PC-3 (cell line): ENCODE measurements around the gene SLC22A17. TPM values are rescaled to one million over a fixed set of nuclear protein-coding genes. Genes with fewer than 3 reads are reported as not detected.
"Not testable (repeated sequence)": the region's sequence is repeated elsewhere in the genome, so short reads cannot be mapped to it uniquely, and the experiment has no call there.

Experiments used
- ATAC-seq: fragments of 200-7000 bp; cut with Tn5 transposase; 2 replicates; pipeline ENCODE4 v1.9.1; 2020; ENCODE audit warnings: mild to moderate bottlenecking, moderate library complexity
- Bru-seq: library from RNA; stranded (reverse); fragments of 400-500 nt; gene quantifications from one replicate; lab custom pipeline; 2021; lab: Mats Ljungman, UMichigan
- BruChase-seq, 2 experiments: library from RNA; stranded (reverse); fragments of 400-500 nt; gene quantifications; one replicate each; lab custom pipeline; 2021; lab: Mats Ljungman, UMichigan
- BruUV-seq: library from RNA; stranded (reverse); fragments of 400-500 nt; replicated peaks from 2 replicates; lab custom pipeline; 2021; lab: Mats Ljungman, UMichigan
- CTCF ChIA-PET: fragments of 300-600 bp; sonication (Branson Sonifier 250); formaldehyde crosslinking; loops from one replicate; lab custom pipeline; 2022; ENCODE audit warnings: antibody characterized with exemption; lab: Charles Lee
- POLR2A ChIA-PET: fragments of 300-600 bp; sonication (Branson Sonifier 250); formaldehyde crosslinking; loops from one replicate; lab custom pipeline; 2022; ENCODE audit warnings: antibody characterized with exemption; ENCODE audit not compliant: unreplicated experiment; lab: Charles Lee
- DNase-seq: peaks from one replicate; pipeline ENCODE4 v3.0.0-alpha.2; 2015
- H2AFZ ChIP-seq: fragments of 300-600 bp; sonication (generic); 2 replicates; pipeline ENCODE4 v1.6.0; 2016; ENCODE audit warnings: antibody characterized with exemption, low read length
- H3F3A ChIP-seq: fragments of 300-600 bp; sonication (generic); one replicate; pipeline ENCODE4 v1.6.0; 2017; ENCODE audit warnings: antibody characterized with exemption, low read length, control low read depth, mild to moderate bottlenecking; ENCODE audit not compliant: unreplicated experiment
- H3K27ac ChIP-seq: fragments of 300-600 bp; sonication (generic); 2 replicates; pipeline ENCODE4 v1.5.1; 2016; ENCODE audit warnings: mild to moderate bottlenecking, low read length
- H3K27me3 ChIP-seq: fragments of 300-600 bp; sonication (generic); 2 replicates; pipeline ENCODE4 v1.6.1; 2016; ENCODE audit warnings: low read length, mixed read lengths
- H3K36me3 ChIP-seq: fragments of 300-600 bp; sonication (generic); 2 replicates; pipeline ENCODE4 v1.6.1; 2016; ENCODE audit warnings: low read depth, mixed run types, low read length, mixed read lengths
- H3K4me1 ChIP-seq: fragments of 300-600 bp; sonication (generic); 2 replicates; pipeline ENCODE4 v1.5.1; 2016; ENCODE audit warnings: low read length; ENCODE audit not compliant: insufficient read depth
- H3K4me2 ChIP-seq: fragments of 300-600 bp; sonication (generic); 2 replicates; pipeline ENCODE4 v1.6.0; 2016; ENCODE audit warnings: low read length
- H3K4me3 ChIP-seq: fragments of 300-600 bp; sonication (generic); 2 replicates; pipeline ENCODE4 v1.5.1; 2016; ENCODE audit warnings: mild to moderate bottlenecking, low read length, mixed read lengths
- H3K79me2 ChIP-seq: fragments of 300-600 bp; sonication (generic); 2 replicates; pipeline ENCODE4 v1.6.1; 2017; ENCODE audit warnings: low read length, mixed read lengths
- H3K9ac ChIP-seq: fragments of 300-600 bp; sonication (generic); 2 replicates; pipeline ENCODE4 v1.6.0; 2016; ENCODE audit warnings: mild to moderate bottlenecking, low read length
- H3K9me2 ChIP-seq: fragments of 300-600 bp; sonication (generic); replicated peaks from 2 replicates; pipeline ENCODE4 v1.6.1; 2016; ENCODE audit warnings: mixed run types, low read length, mixed read lengths
- H3K9me3 ChIP-seq: fragments of 300-600 bp; sonication (generic); 2 replicates; pipeline ENCODE4 v1.6.1; 2016; ENCODE audit warnings: low read length, mixed read lengths
- H4K20me1 ChIP-seq: fragments of 300-600 bp; sonication (generic); 2 replicates; pipeline ENCODE4 v1.6.1; 2016; ENCODE audit warnings: low read length, mixed read lengths
- CTCF ChIP-seq: fragments of 300-600 bp; sonication (generic); conservative IDR thresholded peaks from 2 replicates; pipeline ENCODE4 v1.5.1; 2017; ENCODE audit warnings: antibody characterized with exemption, low read depth, mild to moderate bottlenecking, low read length
- EZH2 ChIP-seq: fragments of 300-600 bp; sonication (generic); IDR thresholded peaks from one replicate; pipeline ENCODE4 v1.6.1; 2017; ENCODE audit warnings: antibody characterized with exemption, mild to moderate bottlenecking, low read length; ENCODE audit not compliant: unreplicated experiment
- EZH2phosphoT487 ChIP-seq: fragments of 300-600 bp; sonication (generic); IDR thresholded peaks from 2 replicates; pipeline ENCODE4 v1.6.1; 2018; ENCODE audit warnings: mild to moderate bottlenecking, antibody characterized with exemption, low read length, borderline replicate concordance
- intact Hi-C: fragments of 100-400 bp; cut with micrococcal nuclease; formaldehyde crosslinking; loops from 2 replicates; pipeline ENCODE4 v1.9.0; 2023
- long read RNA-seq: library from polyadenylated mRNA; unstranded; transcript quantifications from one replicate; pipeline ENCODE4 v2.0.0, GENCODE V29; 2021; ENCODE audit not compliant: unreplicated experiment
- total RNA-seq: library from RNA; depleted of rRNA; stranded (reverse); fragments of >200 nt; gene quantifications from 2 replicates; pipeline ENCODE4 v1.2.3, GENCODE V29; 2014; rRNA removed

Gene SLC22A17
- total RNA-seq = 12.0 and 13.2 TPM in 2 replicates
- percentile 33 among the genes with signal in this experiment for Bru-seq, nascent RNA
- percentile 30 among the genes with signal in this experiment for BruChase-seq, experiment 1, labeled RNA remaining after a 6-hour chase
- percentile 37 among the genes with signal in this experiment for BruChase-seq, experiment 2, labeled RNA remaining after a 2-hour chase
- long read RNA-seq, partial matches to known transcripts = 6 of 34 reads
- long read RNA-seq, other reads (novel, unspliced or antisense) = 25 of 34 reads

GRCh38 chr14:23352506-23353432 is at the start of gene SLC22A17:
TSS of gene SLC22A17 (minus strand) at chr14:23352887.
- Histone ChIP-seq H3F3A (no peaks in the 10 kb centered on the region), H2AFZ (peak within 1 kb of the TSS; percentile 85), H3K36me3 (no peaks in the 10 kb centered on the region), H4K20me1 (no peaks in the 10 kb centered on the region), H3K9me2 (no peaks in the 10 kb centered on the region), H3K9ac (no peak within 1 kb of the TSS), H3K27ac (no peak within 1 kb of the TSS), H3K4me3 (peak within 1 kb of the TSS; percentile 70), H3K9me3 (no peaks in the 10 kb centered on the region), H3K79me2 (no peaks in the 10 kb centered on the region), H3K4me2 (peak within 1 kb of the TSS; percentile 91), H3K27me3 (peaks cover 48% of the 10 kb centered on the region), H3K4me1 (no peaks in the 10 kb centered on the region)
- TF ChIP-seq EZH2 = no peak
- no peak for TF ChIP-seq EZH2phosphoT487
- TF ChIP-seq CTCF = no peak
- peak; percentile 72 for DNase-seq
- CTCF ChIA-PET = interaction anchor here (0.9 kb wide), 1 partner anchor 9 kb away, joined by 3 read pairs; no protein-coding TSS in a partner anchor
- intact Hi-C loops = no loop called here
- peak; percentile 96 for ATAC-seq
- POLR2A ChIA-PET = no interaction called here
- BruUV-seq = no TSS peak

GRCh38 chr14:23401291-23401690 is 48.6 kb upstream of the SLC22A17 start:
- Histone ChIP-seq H3K4me3 (no peak overlapping the region), H3K27ac (no peak overlapping the region)
- BruUV-seq = no TSS peak

GRCh38 chr14:23400496-23401149 is 47.9 kb upstream of the SLC22A17 start:
- DNase-seq, H3K79me2 ChIP-seq, H3K4me2 ChIP-seq, BruUV-seq, ATAC-seq, H3K27ac ChIP-seq, H4K20me1 ChIP-seq, H3K9me2 ChIP-seq, H3K36me3 ChIP-seq, CTCF ChIA-PET, H3K9me3 ChIP-seq, H3F3A ChIP-seq, H3K4me3 ChIP-seq, H3K9ac ChIP-seq, intact Hi-C loops, H2AFZ ChIP-seq, POLR2A ChIA-PET, H3K4me1 ChIP-seq: not testable (repeated sequence)
- peaks cover 56% of the 10 kb centered on the region for H3K27me3 ChIP-seq

More at GRCh38 chr14:23401291-23401690, 48.6 kb upstream of the SLC22A17 start:
- Histone ChIP-seq H2AFZ (no peak overlapping the region), H3K27me3 (peaks cover 52% of the 10 kb centered on the region), H3K4me1 (no peaks in the 10 kb centered on the region), H4K20me1 (no peaks in the 10 kb centered on the region), H3K9me2 (no peaks in the 10 kb centered on the region), H3K79me2 (no peaks in the 10 kb centered on the region), H3K9me3 (no peaks in the 10 kb centered on the region), H3K36me3 (no peaks in the 10 kb centered on the region), H3K9ac (no peak overlapping the region), H3K4me2 (no peak overlapping the region), H3F3A (no peaks in the 10 kb centered on the region)
- DNase-seq (no peak), ATAC-seq (no peak)
- TF ChIP-seq EZH2phosphoT487 (no peak), EZH2 (no peak), CTCF (no peak)
- intact Hi-C loops = no loop called here
- CTCF ChIA-PET = no interaction called here
- POLR2A ChIA-PET = no interaction called here
